Lower leg skin (tissue), 4 donors: ENCODE measurements around the gene KRT79. TPM values are rescaled to one million over a fixed set of nuclear protein-coding genes. Genes with fewer than 3 reads are reported as not detected.

Experiments
- DNase-seq, 2 donors: peaks; one replicate each; pipeline ENCODE4 v3.0.0-alpha.2; 2019; ENCODE audit warnings: low spot score in 2 of 2
- H3K4me3 ChIP-seq: fragments of 200-600 bp; sonication (generic); 2 replicates; pipeline ENCODE4 v1.5.1; 2017; ENCODE audit warnings: mild to moderate bottlenecking, low read depth; ENCODE audit not compliant: poor library complexity, severe bottlenecking
- POLR2A ChIP-seq, 2 donors: fragments of 450-650 bp; IDR thresholded peaks; one replicate each; pipeline ENCODE4 v1.6.1; 2016 to 2017; ENCODE audit warnings: antibody characterized with exemption in 2 of 2, mild to moderate bottlenecking in 1 of 2, moderate library complexity in 1 of 2
- WGBS, 2 donors: methylation state at CpG; one replicate each; pipeline ENCODE4 v1.1.5; 2018; 5-methylcytosine and 5-hydroxymethylcytosine counted together
- intact Hi-C: fragments of 100-400 bp; cut with DNase I; formaldehyde crosslinking; loops from one replicate; pipeline ENCODE4 v1.15.0; 2023; ENCODE audit warnings: low total_unique reads
- total RNA-seq, 4 donors: library from RNA; depleted of rRNA; stranded (reverse); fragments of >200 nt; gene quantifications; one replicate each; pipeline ENCODE4 v1.1.0, GENCODE V29; 2016
- TF ChIP-seq, protein P1 (sequence below), 3 donors: fragments of 450-650 bp; IDR thresholded peaks; one replicate each; pipeline ENCODE4 v1.5.1; 2016; ENCODE audit warnings: antibody characterized with exemption in 3 of 3, mild to moderate bottlenecking in 3 of 3, moderate library complexity in 2 of 3

KRT79 gene
- total RNA-seq, 4 donors from 2014 or later, result 8.5 to 259 (median 78.2) TPM

DNA sequence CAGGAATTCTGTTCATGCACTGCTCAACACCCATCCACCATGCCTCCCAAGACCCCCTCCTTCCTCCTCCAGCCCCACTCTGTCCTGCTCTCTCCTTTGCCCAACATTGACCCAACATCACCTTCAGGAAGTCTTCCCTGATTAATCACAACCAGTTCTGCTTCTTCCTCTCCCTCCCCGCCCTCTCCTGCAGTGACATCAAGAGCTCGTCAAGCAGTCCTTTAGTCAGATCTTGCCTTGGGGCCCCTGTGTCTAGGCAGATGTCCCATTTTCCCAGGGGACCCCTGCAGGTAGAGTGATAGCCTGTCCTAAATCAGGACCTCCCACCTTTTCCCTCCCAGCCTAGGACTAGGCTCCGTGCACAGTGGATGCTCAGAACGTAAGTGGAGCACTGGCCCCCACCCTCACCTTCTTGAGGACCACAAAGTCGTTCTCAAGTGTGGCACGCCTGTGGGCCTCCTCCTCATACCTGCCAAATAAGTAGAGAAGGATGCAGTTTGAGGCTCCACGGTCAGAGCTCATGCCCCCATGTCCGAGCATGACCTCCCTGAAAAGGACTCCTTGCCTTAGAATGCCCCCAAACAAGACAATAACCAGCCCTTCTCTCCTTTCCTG is 12.4 kb upstream of the KRT79 start:
- WGBS, 2 donors, result 74 to 80% methylated on average over 8 of the region's 8 CpGs
- TF ChIP-seq, protein P1, sequence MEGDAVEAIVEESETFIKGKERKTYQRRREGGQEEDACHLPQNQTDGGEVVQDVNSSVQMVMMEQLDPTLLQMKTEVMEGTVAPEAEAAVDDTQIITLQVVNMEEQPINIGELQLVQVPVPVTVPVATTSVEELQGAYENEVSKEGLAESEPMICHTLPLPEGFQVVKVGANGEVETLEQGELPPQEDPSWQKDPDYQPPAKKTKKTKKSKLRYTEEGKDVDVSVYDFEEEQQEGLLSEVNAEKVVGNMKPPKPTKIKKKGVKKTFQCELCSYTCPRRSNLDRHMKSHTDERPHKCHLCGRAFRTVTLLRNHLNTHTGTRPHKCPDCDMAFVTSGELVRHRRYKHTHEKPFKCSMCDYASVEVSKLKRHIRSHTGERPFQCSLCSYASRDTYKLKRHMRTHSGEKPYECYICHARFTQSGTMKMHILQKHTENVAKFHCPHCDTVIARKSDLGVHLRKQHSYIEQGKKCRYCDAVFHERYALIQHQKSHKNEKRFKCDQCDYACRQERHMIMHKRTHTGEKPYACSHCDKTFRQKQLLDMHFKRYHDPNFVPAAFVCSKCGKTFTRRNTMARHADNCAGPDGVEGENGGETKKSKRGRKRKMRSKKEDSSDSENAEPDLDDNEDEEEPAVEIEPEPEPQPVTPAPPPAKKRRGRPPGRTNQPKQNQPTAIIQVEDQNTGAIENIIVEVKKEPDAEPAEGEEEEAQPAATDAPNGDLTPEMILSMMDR (IDR thresholded peaks at IDR 0.05), result no peak
- no peak for TF ChIP-seq POLR2A (IDR thresholded peaks at IDR 0.05)
- DNase-seq, result no peak
- H3K4me3 ChIP-seq, result no peak overlapping the region
- intact Hi-C loops, result no loop called here

DNA sequence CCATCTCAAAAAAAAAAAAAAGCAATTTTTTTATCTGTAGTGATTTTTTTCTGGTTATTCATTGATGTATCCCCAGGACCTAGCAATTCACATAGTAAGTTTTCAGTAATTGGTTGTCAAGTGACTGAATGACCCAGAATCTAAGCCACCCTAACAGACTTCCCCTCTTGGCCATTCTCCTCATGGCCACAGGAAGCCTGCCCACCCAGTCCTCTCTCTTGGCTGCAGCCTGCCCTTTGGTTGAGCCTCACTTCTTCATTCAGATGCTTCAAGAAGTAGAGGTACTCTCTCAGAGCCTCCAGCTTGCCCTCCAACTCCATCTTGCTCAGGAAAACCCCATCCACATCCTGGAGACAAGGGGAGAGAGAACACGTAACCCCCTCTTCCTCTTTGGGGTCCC is 11.8 kb upstream of the KRT79 start:
- intact Hi-C loops, result no loop called here

DNA sequence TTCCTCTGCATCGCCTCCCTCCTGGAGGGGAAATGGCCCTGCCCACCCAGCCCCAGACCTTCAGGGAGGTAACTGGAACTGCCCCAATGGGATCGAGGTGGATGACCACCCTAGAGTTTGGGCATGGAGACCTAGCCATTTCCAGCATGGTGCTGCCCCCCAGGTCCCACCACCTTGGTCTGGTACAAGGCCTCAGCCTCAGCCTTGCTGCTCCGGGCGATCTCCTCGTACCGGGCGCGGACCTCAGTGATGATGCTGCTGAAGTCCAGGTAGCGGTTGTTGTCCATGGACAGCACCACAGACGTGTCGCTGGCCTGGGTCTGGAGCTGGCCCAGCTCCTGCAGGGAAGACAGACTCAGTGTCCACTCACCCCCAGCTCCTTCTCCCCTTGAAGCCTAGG is 10.3 kb upstream of the KRT79 start:
- DNase-seq, result no peak
- TF ChIP-seq POLR2A (IDR thresholded peaks at IDR 0.05), result no peak
- TF ChIP-seq, protein P1 (IDR thresholded peaks at IDR 0.05), result no peak
- intact Hi-C loops, result no loop called here
- H3K4me3 ChIP-seq, result no peak overlapping the region
- 88 to 93% methylated on average over 4 to 9 of the region's 11 CpGs for WGBS, 2 donors

More for the DNA sequence above, 11.8 kb upstream of the KRT79 start:
- 50 to 85% methylated on average over 1 of the region's 1 CpG for WGBS, 2 donors
- no peak for TF ChIP-seq POLR2A (IDR thresholded peaks at IDR 0.05)
- TF ChIP-seq, protein P1 (IDR thresholded peaks at IDR 0.05), result no peak
- H3K4me3 ChIP-seq, result no peak overlapping the region
- no peak for DNase-seq

DNA sequence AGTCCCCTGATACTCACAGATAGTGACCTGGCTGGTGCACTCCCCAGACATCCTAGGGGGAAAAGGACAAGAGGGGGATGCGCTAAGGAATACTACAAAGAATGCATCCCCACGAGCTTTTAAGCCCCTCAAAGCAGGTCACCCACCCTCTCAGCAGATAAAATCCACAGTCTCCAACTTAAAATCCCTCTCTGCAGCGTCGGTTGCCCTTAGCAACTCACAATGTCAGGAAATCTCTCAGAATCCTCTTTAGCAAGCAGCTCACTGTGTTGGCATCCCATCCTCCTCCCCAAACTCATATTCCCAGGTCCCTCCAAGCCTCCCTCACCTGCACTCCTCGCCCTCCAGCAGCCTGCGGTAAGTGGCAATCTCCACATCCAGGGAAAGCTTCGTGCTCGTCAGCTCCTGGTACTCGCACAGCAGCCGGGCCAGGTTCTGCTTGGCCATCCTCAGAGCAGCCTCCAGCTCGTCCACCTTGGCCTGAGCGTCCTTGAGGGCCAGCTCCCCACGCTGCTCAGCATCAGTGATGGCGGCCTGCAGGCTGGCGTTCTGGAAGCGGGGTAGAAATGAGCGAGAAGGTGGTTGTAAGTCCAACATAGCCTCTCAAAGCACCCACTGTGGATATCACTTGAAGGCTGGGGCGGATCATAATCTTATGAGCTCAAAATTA is 5.5 kb upstream of the KRT79 start:
- intact Hi-C loops, result no loop called here
- H3K4me3 ChIP-seq, result no peak overlapping the region
- TF ChIP-seq POLR2A (IDR thresholded peaks at IDR 0.05), result no peak
- TF ChIP-seq, protein P1 (IDR thresholded peaks at IDR 0.05), result no peak
- DNase-seq, result no peak
- WGBS, 2 donors, result 82 to 83% methylated on average over 15 to 18 of the region's 18 CpGs

DNA sequence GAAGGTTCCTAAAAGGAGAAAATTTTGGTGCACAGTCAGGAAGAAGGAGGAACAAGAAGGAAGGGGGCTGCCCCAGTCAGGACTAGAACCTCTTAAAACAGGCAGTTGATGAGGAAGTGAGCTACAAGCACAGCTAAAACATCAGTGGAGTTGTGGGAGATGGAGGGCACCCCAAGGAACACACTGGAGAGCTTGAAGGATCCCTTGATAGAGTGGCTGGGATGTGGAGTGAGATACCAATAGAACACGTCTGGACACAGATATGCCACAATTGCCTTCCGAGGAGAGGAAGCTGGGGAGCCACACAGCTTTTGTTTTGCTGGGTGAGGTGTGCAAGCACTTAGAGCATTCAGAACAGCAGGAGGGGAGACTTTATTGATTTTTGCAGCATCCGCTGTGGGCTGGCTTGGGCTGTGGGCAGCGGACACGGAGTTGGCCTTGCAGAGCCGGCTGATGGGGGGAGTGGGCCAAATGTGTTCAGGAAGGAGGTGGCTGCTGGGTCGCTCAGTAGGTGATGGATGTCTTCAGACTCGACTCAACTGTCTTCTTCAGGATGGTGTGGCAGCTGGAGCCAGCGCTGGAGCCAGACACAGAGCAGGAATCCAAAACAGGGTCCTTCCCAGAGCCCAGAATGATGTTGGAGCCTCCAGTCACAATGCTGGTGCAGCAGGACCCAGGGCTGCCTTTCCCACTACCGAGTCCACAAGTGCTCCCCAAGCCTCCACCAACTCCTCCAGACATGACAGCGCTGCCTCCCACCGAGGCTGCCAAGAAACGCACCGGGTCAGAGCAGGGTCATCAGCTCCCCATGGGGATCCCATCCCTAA is 4.7 kb upstream of the KRT79 start:
- TF ChIP-seq, protein P1 (IDR thresholded peaks at IDR 0.05), result no peak
- no peak for TF ChIP-seq POLR2A (IDR thresholded peaks at IDR 0.05)
- no peak for DNase-seq
- intact Hi-C loops, result no loop called here
- WGBS, 2 donors, result 69 to 84% methylated on average over 11 to 14 of the region's 14 CpGs
- no peak overlapping the region for H3K4me3 ChIP-seq
